NCI-H187 (cell line): ENCODE measurements around the gene NECTIN4.
"Not testable (repeated sequence)": the region's sequence is repeated elsewhere in the genome, so short reads cannot be mapped to it uniquely, and the experiment has no call there.

Source experiments
- DNase-seq, 2 experiments: peaks; one replicate each; lab custom pipeline; 2025; lab: John Stamatoyannopoulos, UW

Gene NECTIN4

GRCh38 chr1:161054232-161054631, 35.1 kb downstream of the NECTIN4 start:
- DNase-seq: no peak

DNA sequence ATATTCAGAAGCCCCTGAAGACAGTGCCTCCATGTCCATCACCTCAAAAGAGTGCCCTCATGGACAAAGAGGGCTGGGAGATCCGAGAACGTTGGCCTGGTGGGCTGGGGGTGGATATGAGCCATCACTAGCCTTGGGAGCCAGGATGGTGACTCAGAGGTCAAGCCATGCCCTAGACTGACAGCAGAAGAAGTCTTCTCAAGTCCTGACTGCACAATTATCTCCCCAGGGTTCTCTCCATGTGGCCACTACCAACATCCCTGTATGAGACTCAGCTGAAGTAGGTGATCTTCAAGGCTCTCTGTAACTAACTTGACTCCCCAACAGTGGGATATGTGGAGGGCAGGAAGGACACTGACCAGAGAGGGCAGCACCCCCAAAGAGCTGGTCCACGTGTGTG, 36.5 kb downstream of the NECTIN4 start:
- DNase-seq: no peak

- DNase-seq: no peak
Observed at GRCh38 chr1:161051219-161051618, 38.1 kb downstream of the NECTIN4 start.

DNA sequence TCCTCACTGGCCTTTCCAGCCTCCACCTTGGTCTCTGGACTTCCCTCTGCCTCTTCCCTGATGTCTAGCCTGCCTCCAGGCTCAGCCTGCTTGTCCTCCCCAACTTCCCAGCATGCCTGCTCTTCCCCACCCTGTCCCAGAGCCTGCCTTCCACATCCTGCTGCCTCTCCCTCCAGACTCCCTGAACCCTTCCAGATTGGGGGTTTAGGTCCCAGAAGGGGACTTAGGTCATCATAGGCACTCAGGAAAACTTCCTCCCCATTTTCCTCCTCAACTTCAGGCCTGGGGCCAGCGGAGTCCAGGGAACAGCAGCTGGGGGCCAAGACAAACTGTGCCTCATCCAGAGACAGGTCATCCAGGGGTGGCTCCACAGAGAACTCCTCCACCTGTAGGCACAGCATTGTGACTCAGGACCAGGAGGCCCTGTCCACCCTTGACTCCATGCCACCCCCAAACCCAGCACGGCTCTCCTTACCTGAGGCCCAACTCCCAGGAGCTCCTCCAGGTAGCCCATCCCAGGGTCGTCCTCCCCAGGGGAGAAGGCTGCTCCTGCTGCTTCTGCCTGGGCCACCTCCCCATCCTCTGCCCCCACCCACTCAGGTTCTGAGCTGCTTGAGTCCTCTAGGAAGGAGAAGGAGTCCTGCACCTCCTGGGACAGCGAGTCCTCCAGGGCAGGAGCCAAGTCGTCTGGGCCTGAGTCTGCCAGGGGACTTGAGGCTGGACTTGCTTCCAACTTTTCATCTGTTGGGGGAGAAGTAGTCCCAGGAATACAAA, 40.2 kb downstream of the NECTIN4 start:
- DNase-seq: no peak

- no peak for DNase-seq
Observed at GRCh38 chr1:161047436-161048420, 41.6 kb downstream of the NECTIN4 start.

GRCh38 chr1:161046605-161047228, 42.6 kb downstream of the NECTIN4 start:
- no peak for DNase-seq

DNA sequence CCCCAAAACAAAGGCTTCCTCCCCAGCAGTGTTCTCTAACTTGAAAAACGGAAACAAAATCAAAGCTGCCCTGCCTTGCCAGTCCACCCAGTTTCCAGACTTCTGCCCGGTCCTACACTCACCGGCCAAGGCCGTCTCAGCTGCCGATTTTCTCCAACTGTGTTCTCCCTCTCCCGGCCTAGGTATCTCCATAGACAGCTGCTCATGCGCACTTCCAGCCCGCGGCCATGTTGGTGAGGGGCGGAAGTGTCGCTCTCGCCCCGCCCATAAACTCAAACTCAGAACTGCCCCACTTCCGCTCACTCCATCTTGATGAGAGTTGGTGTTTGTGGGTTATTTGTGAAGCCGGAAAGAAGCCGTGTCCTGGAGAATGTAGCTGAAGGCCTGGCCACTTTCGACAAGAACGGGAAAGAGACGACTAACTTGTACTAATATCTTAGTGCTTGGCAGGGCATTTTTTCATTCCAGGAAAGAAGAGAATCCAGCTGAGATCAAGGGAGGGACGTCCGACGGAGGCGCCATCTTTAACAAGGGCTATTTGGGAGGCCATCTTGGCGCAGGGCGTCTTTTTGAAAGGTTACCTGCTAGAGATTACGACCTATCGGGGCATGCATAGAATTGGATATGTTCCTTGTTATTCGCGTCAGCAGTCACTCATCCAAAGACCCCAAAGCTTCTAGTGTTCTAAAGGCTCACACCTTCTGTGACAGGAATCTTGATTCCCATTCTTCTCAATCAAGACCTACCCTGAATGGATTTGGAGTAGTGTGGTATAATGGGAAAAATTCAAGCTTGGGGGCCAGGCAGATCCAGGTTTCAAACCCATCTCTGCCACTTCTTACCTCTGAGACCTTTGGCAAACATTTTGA, 43.4 kb downstream of the NECTIN4 start, which contains the start of gene USF1:
Gene USF1 (minus strand): TSS at position 242 of the 869 bp plus-strand sequence. CDS start 2,702 bp downstream, outside the sequence.
- peak; percentile 97 to 100 for DNase-seq

DNA sequence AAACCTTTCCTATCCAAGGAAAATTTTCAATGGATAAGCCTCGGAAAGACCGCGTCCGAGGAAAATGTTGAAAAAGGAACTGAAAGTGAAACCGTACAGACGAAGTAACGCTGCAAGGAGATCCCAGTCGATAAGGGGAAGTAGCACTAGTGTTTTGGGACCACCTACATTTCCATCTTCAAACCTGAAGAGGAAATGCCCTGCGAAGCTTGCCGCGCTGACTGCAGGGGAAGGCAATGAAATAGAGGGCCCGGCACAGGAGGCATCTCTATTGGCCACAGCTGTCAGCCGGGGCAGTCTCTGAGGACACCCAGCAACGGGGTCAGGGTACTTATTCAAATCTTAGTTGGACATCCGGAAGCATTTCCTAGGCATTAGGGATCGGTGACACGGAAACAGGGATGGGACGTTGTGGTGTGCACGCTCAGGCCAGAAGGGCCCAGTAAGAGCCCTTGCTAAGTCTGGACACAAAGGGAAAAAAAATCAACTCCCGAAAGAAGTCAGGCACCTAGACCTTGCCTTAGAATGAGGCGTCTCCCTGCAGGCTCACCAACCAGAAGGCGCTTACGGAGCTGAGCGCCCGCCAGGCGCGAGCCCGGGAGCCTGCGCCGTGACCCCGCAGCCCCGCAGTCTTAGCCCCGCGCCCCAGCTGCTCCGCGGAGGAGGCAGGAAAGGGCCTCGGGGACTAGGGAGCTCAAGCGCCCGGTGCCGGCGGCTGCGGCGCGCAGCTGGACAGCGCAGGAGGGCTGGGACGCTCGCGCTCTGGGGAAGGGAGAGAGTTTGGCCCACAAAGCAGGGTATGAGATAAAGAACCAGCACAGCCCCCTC, 44.2 kb downstream of the NECTIN4 start:
- DNase-seq: peak; percentile 48 to 68

GRCh38 chr1:161044535-161044907, 44.8 kb downstream of the NECTIN4 start:
- DNase-seq: no peak

DNA sequence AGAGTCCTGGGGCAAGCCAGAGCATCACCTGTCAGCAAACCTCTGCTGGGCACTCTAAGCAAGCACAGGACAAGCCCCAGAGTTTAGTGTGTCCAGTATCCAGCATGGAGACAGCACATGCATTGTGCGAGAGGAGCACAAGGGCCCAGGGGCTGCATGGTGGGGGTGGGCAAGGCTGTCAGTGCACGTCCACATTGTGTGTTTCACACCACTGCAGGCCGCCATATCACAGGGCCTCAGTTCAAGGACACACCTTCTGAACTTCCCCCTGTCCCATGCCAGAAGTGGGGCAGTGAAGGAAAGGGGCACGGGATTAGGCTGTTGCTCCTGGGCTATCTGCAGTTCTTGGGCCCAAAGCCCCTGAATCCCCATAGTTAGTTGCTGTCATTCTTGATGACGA, 49.8 kb downstream of the NECTIN4 start:
- DNase-seq: no peak

DNA sequence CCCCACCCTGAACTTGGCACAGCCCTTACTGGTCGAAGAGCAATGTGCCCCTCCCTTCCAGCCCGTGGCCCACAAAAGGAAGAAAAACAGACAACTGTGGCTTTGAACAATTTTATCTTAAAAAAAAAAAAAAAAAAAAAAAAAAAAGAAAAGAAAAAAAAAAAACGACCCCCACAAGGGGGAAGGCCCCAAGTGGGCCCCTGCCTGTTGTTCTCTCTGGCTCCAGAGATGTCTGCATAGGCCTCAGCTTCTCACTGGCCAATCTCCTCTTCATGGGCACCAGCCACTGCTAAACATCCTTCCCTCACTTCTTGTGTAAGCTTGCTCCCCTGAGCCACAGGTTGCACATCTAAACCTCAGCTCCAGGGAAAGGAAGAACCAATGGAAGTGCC, 50.2 kb downstream of the NECTIN4 start:
- DNase-seq: no peak

DNA sequence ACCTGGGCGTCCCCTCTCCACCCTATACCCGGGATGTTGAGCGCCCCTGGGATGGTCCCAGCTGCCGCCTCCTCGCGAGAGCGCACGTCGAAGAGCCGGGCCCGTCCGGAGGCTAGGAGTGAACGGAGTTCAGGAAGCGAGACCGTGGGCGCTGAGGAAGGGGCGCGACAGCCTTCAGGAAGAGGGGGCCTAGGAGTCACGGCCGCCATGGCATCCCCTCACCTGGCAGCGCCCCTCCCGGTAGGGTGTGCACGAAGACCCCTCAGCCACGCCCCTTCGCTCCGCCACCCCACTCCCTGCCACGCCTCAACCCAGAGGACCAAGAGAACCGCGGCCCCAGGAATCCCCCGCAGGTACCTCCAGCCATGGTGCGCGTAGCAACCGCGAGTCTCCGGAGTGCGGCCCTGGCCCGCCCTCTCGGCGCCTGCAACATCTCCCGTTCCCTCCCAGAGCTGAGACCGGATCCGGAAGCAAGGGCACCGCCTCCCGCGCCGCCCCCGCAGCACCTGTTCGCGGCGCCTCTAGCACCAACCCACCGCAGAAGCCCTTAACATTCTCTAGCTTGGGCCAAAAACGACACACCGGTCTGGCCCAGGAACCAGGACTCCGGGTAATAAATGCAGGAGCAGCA, 50.7 kb downstream of the NECTIN4 start, which contains the start of gene TSTD1:
Gene TSTD1 (minus strand): TSS at position 442 of the 631 bp plus-strand sequence. CDS start 75 bp downstream, at position 367.
- DNase-seq: peak; percentile 76 to 90

- DNase-seq: no peak
Observed at GRCh38 chr1:161037661-161038522, 51.5 kb downstream of the NECTIN4 start.

- no peak for DNase-seq
Observed at GRCh38 chr1:161033751-161034150, 55.6 kb downstream of the NECTIN4 start.

DNA sequence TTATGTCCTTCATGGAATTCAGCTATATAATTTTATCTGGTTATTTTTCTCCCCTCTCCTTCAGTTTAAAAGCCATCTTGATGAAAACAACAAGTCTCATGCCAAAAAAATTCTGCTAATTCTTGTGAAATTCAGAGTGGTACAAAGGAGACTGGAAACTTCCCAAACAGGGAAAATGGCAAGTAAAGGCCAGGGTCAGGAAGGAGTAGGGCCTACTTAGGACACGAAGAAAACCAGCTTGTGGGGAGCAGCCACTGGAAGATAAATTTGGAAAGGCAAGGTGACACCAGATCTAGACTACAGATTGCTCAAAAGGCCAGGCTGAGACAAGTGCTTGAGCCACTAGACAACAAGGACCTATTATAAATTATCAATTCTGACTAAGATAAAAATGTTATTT, 56.9 kb downstream of the NECTIN4 start:
- no peak for DNase-seq

DNA sequence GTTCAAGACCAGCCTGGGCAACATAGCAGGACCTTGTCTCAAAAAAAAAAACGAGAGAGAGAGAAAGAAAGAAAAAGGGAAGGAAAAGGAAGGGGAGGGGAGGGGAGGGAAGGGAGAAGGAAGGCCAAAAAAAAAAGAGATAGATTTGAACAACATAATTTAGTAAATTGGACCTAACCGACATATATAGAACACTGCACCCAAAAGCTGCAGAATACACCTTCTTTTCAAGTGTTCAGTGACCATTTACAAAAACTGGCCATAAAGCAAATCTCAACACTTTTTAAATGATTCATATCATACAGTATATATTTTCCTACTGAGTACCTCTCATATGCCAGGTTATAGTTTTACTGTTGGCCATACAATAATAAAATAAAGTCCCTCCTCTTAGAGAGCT, 57.5 kb downstream of the NECTIN4 start:
- DNase-seq: no peak

GRCh38 chr1:161029466-161029865, 59.9 kb downstream of the NECTIN4 start:
- not testable (repeated sequence) for DNase-seq

GRCh38 chr1:161026954-161027353, 62.4 kb downstream of the NECTIN4 start:
- DNase-seq: not testable (repeated sequence)

DNA sequence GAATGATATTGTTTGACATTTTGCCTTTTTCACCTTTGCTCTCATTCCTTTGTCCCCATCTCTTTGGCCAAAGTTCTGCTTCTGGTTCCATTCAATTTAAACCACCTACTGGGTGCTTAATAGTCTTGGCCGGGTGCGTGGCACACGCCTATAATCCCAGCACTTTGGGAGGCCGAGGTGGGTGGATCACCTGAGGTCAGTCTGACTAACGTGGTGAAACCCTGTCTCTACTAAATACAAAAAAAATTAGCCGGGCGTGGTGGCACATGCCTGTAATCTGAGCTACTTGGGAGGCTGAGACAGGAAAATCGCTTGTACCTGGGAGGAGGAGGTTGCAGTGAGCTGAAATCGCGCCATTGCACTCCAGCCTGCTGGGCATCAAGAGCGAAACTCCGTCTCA, 66.9 kb downstream of the NECTIN4 start:
- not testable (repeated sequence) for DNase-seq
